Transverse colon (tissue), 4 donors: Measurements from ENCODE around the gene CHCHD10. TPM values are rescaled to one million over a fixed set of nuclear protein-coding genes. Genes with fewer than 3 reads are reported as not detected.
A peak's percentile ranks its signal among the peaks of the same experiment; 100 is the strongest.

Experiments used
- DNase-seq: peaks from one replicate; pipeline ENCODE4 v3.0.0-alpha.2; 2019
- H3K27ac ChIP-seq, 4 donors: fragments of 200-600 bp; sonication (generic); 2 replicates each; pipeline ENCODE4 v1.5.1; 2016 to 2018; ENCODE audit warnings: inconsistent platforms in 4 of 4
- H3K27me3 ChIP-seq: fragments of 200-600 bp; sonication (generic); 2 replicates; pipeline ENCODE4 v1.5.1; 2017; ENCODE audit warnings: inconsistent platforms
- H3K36me3 ChIP-seq, 4 donors: fragments of 200-600 bp; sonication (generic); 2 replicates each; pipeline ENCODE4 v1.5.1; 2017 to 2019; ENCODE audit warnings: inconsistent platforms in 4 of 4
- H3K4me1 ChIP-seq, 4 donors: fragments of 200-600 bp; sonication (generic); 2 replicates each; pipeline ENCODE4 v1.5.1; 2017 to 2020; ENCODE audit warnings: inconsistent platforms in 4 of 4
- H3K4me3 ChIP-seq, 4 donors: fragments of 200-600 bp; sonication (generic); 1 replicate in 1 of 4; 2 replicates in 3 of 4; pipeline versions ENCODE4 v1.5.1 to v1.6.1; 2017 to 2019; ENCODE audit warnings: inconsistent platforms in 4 of 4
- H3K9me3 ChIP-seq, 2 donors: fragments of 200-600 bp; sonication (generic); 2 replicates each; pipeline ENCODE4 v1.5.1; 2017 to 2019; ENCODE audit warnings: inconsistent platforms in 2 of 2
- CTCF ChIP-seq, 5 experiments: fragments of 200-600 bp in 3 of 5; fragments of 450-650 bp in 2 of 5; sonication (generic) in 3 of 5; IDR thresholded peaks; 1 replicate in 2 of 5; 2 replicates in 3 of 5; pipeline ENCODE4 v1.5.1; 2016 to 2017; ENCODE audit warnings: antibody characterized with exemption in 5 of 5, inconsistent platforms in 3 of 5, mild to moderate bottlenecking in 2 of 5, moderate library complexity in 1 of 5
- EP300 ChIP-seq: sonication (generic); formaldehyde crosslinking; IDR thresholded peaks from one replicate; pipeline ENCODE4 v1.6.1; 2017; ENCODE audit warnings: antibody characterized with exemption, low read depth
- POLR2A ChIP-seq: fragments of 450-650 bp; IDR thresholded peaks from one replicate; pipeline ENCODE4 v1.6.1; 2016; ENCODE audit warnings: antibody characterized with exemption, mild to moderate bottlenecking, moderate library complexity
- POLR2AphosphoS5 ChIP-seq, 3 donors: sonication (generic); formaldehyde crosslinking; IDR thresholded peaks; one replicate each; pipeline ENCODE4 v1.6.1; 2016; ENCODE audit warnings: antibody characterized with exemption in 3 of 3
- WGBS, 2 donors: methylation state at CpG; one replicate each; pipeline ENCODE4 v1.1.5; 2018; ENCODE audit warnings: low coverage in 1 of 2; 5-methylcytosine and 5-hydroxymethylcytosine counted together
- in situ Hi-C, 4 donors: fragments of 200-750 bp; cut with MboI; loops; one replicate each; pipeline versions ENCODE4 v1.15.0 to v1.15.1; 2017; ENCODE audit warnings: low sequenced_read_pairs in 3 of 4, low pct_ligation_motif_present in 1 of 4, low pct_unique_long_range_greater_than_20kb in 1 of 4
- intact Hi-C: fragments of 100-400 bp; cut with DNase I; formaldehyde crosslinking; loops from one replicate; pipeline ENCODE4 v1.15.1; 2023; ENCODE audit warnings: low total_unique reads
- total RNA-seq, 4 donors: library from RNA; depleted of rRNA; stranded (reverse); fragments of >200 nt; gene quantifications; one replicate each; pipeline ENCODE4 v1.1.0, GENCODE V29; 2016

The CHCHD10 gene
- total RNA-seq, 4 donors from 2014 or later: 15.3 to 80.1 (median 50.8) TPM

GRCh38 chr22:23718371-23719165 lies 49.2 kb downstream of the CHCHD10 start:
- no peaks in the 10 kb centered on the region for H3K36me3 ChIP-seq
- 78 to 85% methylated on average over 3 to 17 of the region's 17 CpGs for WGBS, 2 donors
- DNase-seq: no peak
- H3K9me3 ChIP-seq: no peaks in the 10 kb centered on the region
- H3K4me3 ChIP-seq: no peak overlapping the region
- no peak overlapping the region for H3K27ac ChIP-seq
- H3K27me3 ChIP-seq: no peaks in the 10 kb centered on the region
- no peak for TF ChIP-seq POLR2AphosphoS5 (IDR thresholded peaks at IDR 0.05)
- TF ChIP-seq CTCF (IDR thresholded peaks at IDR 0.05): no peak
- no peak for TF ChIP-seq EP300
- no peak for TF ChIP-seq POLR2A
- intact Hi-C loops (no loop called here), in situ Hi-C loops (no loop called here)
- peaks cover 9 to 19% (median 12%) of the 10 kb centered on the region in 4 donors for H3K4me1 ChIP-seq

GRCh38 chr22:23716811-23717801 lies 50.7 kb downstream of the CHCHD10 start:
- no peak for TF ChIP-seq EP300
- peak; percentile 84 for TF ChIP-seq POLR2A
- peak; percentile 92 to 97 (median 95) for TF ChIP-seq POLR2AphosphoS5 (IDR thresholded peaks at IDR 0.05)
- TF ChIP-seq CTCF (IDR thresholded peaks at IDR 0.05): no peak
- 5% methylated on average over 59 of the region's 84 CpGs; no CpG with 5 or more reads in 1 of the 2 donors for WGBS, 2 donors
- peaks cover 9 to 19% (median 12%) of the 10 kb centered on the region in 4 donors for H3K4me1 ChIP-seq
- DNase-seq: peak; percentile 88
- no peaks in the 10 kb centered on the region for H3K9me3 ChIP-seq
- peak overlapping the region; percentile 64 to 97 (median 85) for H3K4me3 ChIP-seq
- intact Hi-C loops (no loop called here), in situ Hi-C loops (no loop called here)
- peaks cover 0 to 7% (median 3%) of the 10 kb centered on the region in 4 donors for H3K36me3 ChIP-seq
- peak overlapping the region; percentile 77 to 88 (median 82) for H3K27ac ChIP-seq
- no peaks in the 10 kb centered on the region for H3K27me3 ChIP-seq

Other genes with a start within 250 kb of the CHCHD10 start
- gene IGLL1, start 187.7 kb downstream of the CHCHD10 start, total RNA-seq: not detected
- 1 to 10 TPM in 1 of 4 donors, under 1 TPM in 2, not detected in 1; 0.48 to 7.8 (median 0.82) TPM for gene DRICH1, start 135.7 kb downstream of the CHCHD10 start, total RNA-seq
- 1 to 10 TPM in 1 of 4 donors, under 1 TPM in 1, not detected in 2; 0.82 to 1.1 TPM for gene RGL4, start 77.0 kb downstream of the CHCHD10 start, total RNA-seq
- 1 to 10 TPM; 2.7 to 7.5 (median 5.9) TPM for gene ZNF70, start 16.9 kb downstream of the CHCHD10 start, total RNA-seq
- 1 to 10 TPM in 2 of 4 donors, not detected in 2; 2.6 to 5.4 TPM for gene VPREB3, start 13.5 kb downstream of the CHCHD10 start, total RNA-seq
- not detected for gene C22orf15, start 5.0 kb downstream of the CHCHD10 start, total RNA-seq
- gene MMP11, start 4.9 kb upstream of the CHCHD10 start, total RNA-seq: 1 to 10 TPM; 1.2 to 2.2 (median 1.6) TPM
- gene SMARCB1, start 19.0 kb upstream of the CHCHD10 start, total RNA-seq: 10 to 100 TPM; 33.7 to 61.3 (median 54.7) TPM
- gene DERL3, start 71.0 kb upstream of the CHCHD10 start, total RNA-seq: 10 to 100 TPM in 1 of 4 donors, 1 to 10 TPM in 3; 1.9 to 20.0 (median 3.1) TPM
- gene SLC2A11, start 89.9 kb upstream of the CHCHD10 start, total RNA-seq: 10 to 100 TPM in 3 of 4 donors, 1 to 10 TPM in 1; 6.0 to 27.4 (median 13.2) TPM
- gene MIF, start 126.4 kb upstream of the CHCHD10 start, total RNA-seq: 100 to 1,000 TPM; 123 to 210 (median 139) TPM
- gene GSTT2B, start 193.2 kb upstream of the CHCHD10 start, total RNA-seq: 1 to 10 TPM in 1 of 4 donors, not detected in 3; 2.4 TPM
- 1 to 10 TPM in 2 of 4 donors, not detected in 2; 1.5 to 1.8 TPM for gene DDTL, start 198.9 kb upstream of the CHCHD10 start, total RNA-seq
- 100 to 1,000 TPM; 157 to 267 (median 197) TPM for gene DDT, start 206.5 kb upstream of the CHCHD10 start, total RNA-seq
- gene GSTT2, start 212.2 kb upstream of the CHCHD10 start, total RNA-seq: 1 to 10 TPM in 1 of 4 donors, under 1 TPM in 1, not detected in 2; 0.41 to 7.0 TPM
- gene GSTT4, start 237.5 kb upstream of the CHCHD10 start, total RNA-seq: not detected
- 100 to 1,000 TPM in 1 of 4 donors, 10 to 100 TPM in 3; 68.6 to 178 (median 79.6) TPM for gene CABIN1, start 243.3 kb upstream of the CHCHD10 start, total RNA-seq